Ovary (tissue), 9 donors: Measurements from ENCODE around the gene TMEM198. TPM values are rescaled to one million over a fixed set of nuclear protein-coding genes. Genes with fewer than 3 reads are reported as not detected.

ENCODE experiments used
- DNase-seq, 5 donors: peaks; one replicate each; pipeline ENCODE4 v3.0.0-alpha.2; 2019 to 2020
- H3K27ac ChIP-seq, 2 donors: fragments of 200-600 bp; one replicate each; pipeline versions ENCODE4 v1.5.1 to v1.8.0; 2019 to 2022
- H3K27me3 ChIP-seq: fragments of 200-600 bp; one replicate; pipeline ENCODE4 v1.8.0; 2022
- H3K36me3 ChIP-seq: fragments of 200-600 bp; sonication (generic); one replicate; pipeline ENCODE4 v1.5.1; 2019
- H3K4me1 ChIP-seq: one replicate; pipeline ENCODE4 v1.8.1; 2013; ENCODE audit warnings: mild to moderate bottlenecking, moderate library complexity; ENCODE audit not compliant: insufficient read depth
- H3K4me3 ChIP-seq: fragments of 200-600 bp; sonication (generic); one replicate; pipeline ENCODE4 v1.5.1; 2017
- H3K9me3 ChIP-seq, 2 donors: fragments of 200-600 bp in 1 of 2; sonication (generic) in 1 of 2; one replicate each; pipeline versions ENCODE4 v1.5.1 to v1.8.1; 2013 to 2019; ENCODE audit warnings: mild to moderate bottlenecking in 1 of 2, moderate library complexity in 1 of 2
- EP300 ChIP-seq: sonication (generic); formaldehyde crosslinking; IDR thresholded peaks from one replicate; pipeline ENCODE4 v1.6.1; 2017; ENCODE audit warnings: antibody characterized with exemption
- POLR2A ChIP-seq: fragments of 450-650 bp; IDR thresholded peaks from one replicate; pipeline ENCODE4 v1.6.1; 2017; ENCODE audit warnings: antibody characterized with exemption, mild to moderate bottlenecking, moderate library complexity
- WGBS, 3 donors: extraction: QIAGEN DNeasy Blood & Tissue Kit in 1 of 3; methylation state at CpG; one replicate each; pipeline versions ENCODE4 v1.1.5 to v1.1.7; 2013 to 2017; 5-methylcytosine and 5-hydroxymethylcytosine counted together
- intact Hi-C, 4 donors: fragments of 100-400 bp; cut with DNase I; formaldehyde crosslinking; loops; one replicate each; pipeline versions ENCODE4 v1.11.0 to v1.15.1; 2022 to 2023
- polyA plus RNA-seq, 2 donors: library from polyadenylated mRNA; stranded (reverse); fragments of 200-250 nt in 1 of 2; fragments of 350-450 nt in 1 of 2; fragmentation: Illumina TruSeq in 1 of 2; extraction: RNeasy Lipid Tissue Mini Kit (QIAGEN cat#74804) in 1 of 2; gene quantifications; one replicate each; pipeline ENCODE4 v1.2.3, GENCODE V29; 2013 to 2014
- total RNA-seq, 7 donors: library from RNA; depleted of rRNA in 2 of 7; stranded (reverse); fragments of >200 nt in 2 of 7; fragmentation: NEBNext Ultra II Directional in 3 of 7; extraction: Animal tissue kit (Norgen Biotek cat#: 25700) in 3 of 7; gene quantifications; one replicate each; pipeline versions ENCODE4 v1.1.0 to v1.2.4, GENCODE V29; 2016 to 2023
- TF ChIP-seq, protein P1 (sequence below), 3 donors: fragments of 450-650 bp in 2 of 3; fragments of 200-600 bp in 1 of 3; IDR thresholded peaks; one replicate each; pipeline versions ENCODE4 v1.5.1 to v1.8.0; 2016 to 2022; ENCODE audit warnings: antibody characterized with exemption in 3 of 3, mild to moderate bottlenecking in 1 of 3
- donor health status: DM: no; HTN: no; CAD: no; lungs with moderate emphysema.
- donor health status: DM: no; HTN: no; CAD: no.
- donor health status: Bipolar disorder and iron deficiency.
- donor health status: DM: yes; HTN: yes; CAD: no.
- donor health status: DM: no; HTN: no; CAD: no.
- donor health status: DM: yes; HTN: yes; CAD: no.

Gene TMEM198
- total and polyA plus RNA-seq, 9 donors = 0.62 to 22.7 (median 10.4) TPM

GRCh38 chr2:219551441-219552381 is 7.9 kb downstream of the TMEM198 start:
- Histone ChIP-seq H3K9me3 (no peaks in the 10 kb centered on the region), H3K36me3 (no peaks in the 10 kb centered on the region), H3K4me3 (peak overlapping the region; percentile 70), H3K27me3 (no peaks in the 10 kb centered on the region), H3K4me1 (peaks cover 6% of the 10 kb centered on the region), H3K27ac (peak overlapping the region; percentile 66 to 92)
- peak; percentile 83 to 88 (median 85) for DNase-seq
- intact Hi-C loops = loop anchor here in 2 of 4 donors (5.0 kb wide), 2 partner anchors 56 to 81 kb away; no protein-coding TSS in a partner anchor
- peak; percentile 56 for TF ChIP-seq POLR2A
- no peak for TF ChIP-seq EP300
- 2 to 5% (median 4%) methylated on average over 42 to 54 of the region's 54 CpGs for WGBS, 3 donors

DNA sequence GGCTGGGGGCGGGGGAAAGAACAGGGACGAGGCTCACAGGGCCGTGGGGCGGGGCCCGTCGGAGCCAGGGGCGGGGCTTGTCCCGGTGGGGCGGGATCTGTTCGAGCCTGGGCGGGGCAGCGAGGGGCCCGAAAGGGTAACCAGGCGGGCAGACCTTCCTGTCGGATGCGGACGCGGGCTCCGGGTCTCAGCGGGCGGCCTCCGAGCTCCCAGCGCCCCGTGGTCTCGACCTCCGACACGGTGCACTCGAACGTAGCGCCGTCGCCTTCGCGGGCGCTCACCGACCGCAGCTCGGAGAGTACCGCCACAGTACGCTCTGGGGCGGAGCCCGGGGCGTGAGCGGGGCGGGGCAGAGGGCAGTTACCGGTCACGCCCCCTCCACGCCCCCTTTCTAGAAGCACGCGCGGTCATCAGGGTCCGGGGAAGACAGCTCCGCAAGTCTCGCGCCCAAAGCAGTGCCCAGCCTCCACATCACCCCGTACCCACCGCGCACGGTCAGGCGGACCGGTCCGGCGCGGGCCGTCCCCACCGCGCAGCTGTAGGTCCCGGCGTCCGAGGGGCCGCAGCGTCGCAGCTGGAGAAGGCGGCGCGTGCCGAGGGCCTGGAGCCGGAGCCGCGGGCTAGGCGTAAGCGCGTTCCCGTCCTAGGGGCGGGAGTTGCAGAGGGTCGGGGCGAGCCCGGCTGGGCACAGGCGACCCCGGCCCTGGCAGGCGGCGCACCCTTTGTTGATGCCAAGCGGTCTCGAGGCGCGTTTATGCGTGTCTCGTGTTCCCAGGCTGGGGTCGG is 8.7 kb downstream of the TMEM198 start:
- peak; percentile 94 to 99 (median 96) for DNase-seq
- peak overlapping the region; percentile 66 to 92 for H3K27ac ChIP-seq
- H3K36me3 ChIP-seq = no peaks in the 10 kb centered on the region
- peak overlapping the region; percentile 70 for H3K4me3 ChIP-seq
- WGBS, 3 donors = 0 to 1% (median 1%) methylated on average over 61 to 99 of the region's 99 CpGs
- TF ChIP-seq, protein P1, sequence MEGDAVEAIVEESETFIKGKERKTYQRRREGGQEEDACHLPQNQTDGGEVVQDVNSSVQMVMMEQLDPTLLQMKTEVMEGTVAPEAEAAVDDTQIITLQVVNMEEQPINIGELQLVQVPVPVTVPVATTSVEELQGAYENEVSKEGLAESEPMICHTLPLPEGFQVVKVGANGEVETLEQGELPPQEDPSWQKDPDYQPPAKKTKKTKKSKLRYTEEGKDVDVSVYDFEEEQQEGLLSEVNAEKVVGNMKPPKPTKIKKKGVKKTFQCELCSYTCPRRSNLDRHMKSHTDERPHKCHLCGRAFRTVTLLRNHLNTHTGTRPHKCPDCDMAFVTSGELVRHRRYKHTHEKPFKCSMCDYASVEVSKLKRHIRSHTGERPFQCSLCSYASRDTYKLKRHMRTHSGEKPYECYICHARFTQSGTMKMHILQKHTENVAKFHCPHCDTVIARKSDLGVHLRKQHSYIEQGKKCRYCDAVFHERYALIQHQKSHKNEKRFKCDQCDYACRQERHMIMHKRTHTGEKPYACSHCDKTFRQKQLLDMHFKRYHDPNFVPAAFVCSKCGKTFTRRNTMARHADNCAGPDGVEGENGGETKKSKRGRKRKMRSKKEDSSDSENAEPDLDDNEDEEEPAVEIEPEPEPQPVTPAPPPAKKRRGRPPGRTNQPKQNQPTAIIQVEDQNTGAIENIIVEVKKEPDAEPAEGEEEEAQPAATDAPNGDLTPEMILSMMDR (IDR thresholded peaks at IDR 0.05) = no peak
- TF ChIP-seq POLR2A = peak; percentile 30
- no peaks in the 10 kb centered on the region for H3K9me3 ChIP-seq
- no peaks in the 10 kb centered on the region for H3K27me3 ChIP-seq
- intact Hi-C loops = loop anchor here in 2 of 4 donors (5.0 kb wide), 2 partner anchors 55 to 80 kb away; no protein-coding TSS in a partner anchor
- H3K4me1 ChIP-seq = peaks cover 6% of the 10 kb centered on the region

DNA sequence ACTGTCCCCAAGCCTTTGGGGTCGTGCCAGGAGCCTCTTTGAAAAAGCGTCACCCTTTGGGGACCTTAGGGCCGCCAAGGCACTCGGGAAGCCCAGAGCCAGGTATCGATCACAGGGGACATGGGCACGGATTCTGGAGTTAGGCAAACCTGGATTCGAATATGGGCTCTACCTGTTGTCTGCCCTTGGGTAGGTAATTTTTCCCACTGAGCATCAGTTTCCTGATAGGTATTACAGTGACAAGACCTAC is 9.3 kb downstream of the TMEM198 start:
- no peak for DNase-seq
- no peaks in the 10 kb centered on the region for H3K9me3 ChIP-seq
- H3K4me3 ChIP-seq = peak overlapping the region; percentile 70
- 16 to 25% (median 17%) methylated on average over 7 of the region's 7 CpGs for WGBS, 3 donors
- peak overlapping the region; percentile 66 to 92 for H3K27ac ChIP-seq
- H3K36me3 ChIP-seq = no peaks in the 10 kb centered on the region
- intact Hi-C loops = loop anchor here in 2 of 4 donors (5.0 kb wide), 2 partner anchors 54 to 79 kb away; no protein-coding TSS in a partner anchor
- peaks cover 6% of the 10 kb centered on the region for H3K4me1 ChIP-seq
- no peak for TF ChIP-seq EP300
- TF ChIP-seq, protein P1 (IDR thresholded peaks at IDR 0.05) = no peak
- TF ChIP-seq POLR2A = no peak
- no peaks in the 10 kb centered on the region for H3K27me3 ChIP-seq

DNA sequence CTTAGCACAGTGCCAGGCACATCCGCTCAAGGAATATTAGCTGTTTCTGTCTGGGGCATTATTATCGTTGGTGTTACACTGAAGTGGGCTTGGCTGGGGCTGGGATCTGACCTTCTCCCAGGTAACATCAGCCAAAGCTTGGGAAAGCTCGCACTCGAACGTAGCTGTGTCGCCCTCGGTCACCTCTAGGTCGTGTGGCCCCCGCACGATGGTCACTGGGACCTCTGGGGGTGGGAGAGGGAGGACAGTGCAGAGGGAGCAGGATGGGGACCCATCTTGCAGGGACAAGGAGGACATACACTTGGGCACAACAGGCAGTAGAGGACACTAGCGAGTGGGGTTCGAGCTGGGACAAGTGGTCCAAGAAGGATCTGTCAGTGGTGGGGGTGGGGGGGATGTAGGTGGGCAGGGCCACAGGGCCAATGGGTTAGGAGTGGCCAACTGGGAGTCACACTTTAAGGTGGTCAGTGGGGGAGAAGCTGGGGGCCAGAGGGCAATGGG is 9.7 kb downstream of the TMEM198 start:
- DNase-seq = peak in 3 of 5 donors; percentile 34 to 58 (median 56)
- 65 to 74% (median 72%) methylated on average over 12 of the region's 12 CpGs for WGBS, 3 donors
- TF ChIP-seq POLR2A (no peak), EP300 (no peak)
- TF ChIP-seq, protein P1 (IDR thresholded peaks at IDR 0.05) = no peak
- Histone ChIP-seq H3K27ac (peak overlapping the region; percentile 66 to 92), H3K4me1 (peaks cover 6% of the 10 kb centered on the region), H3K27me3 (no peaks in the 10 kb centered on the region), H3K36me3 (no peaks in the 10 kb centered on the region), H3K4me3 (no peak overlapping the region), H3K9me3 (no peaks in the 10 kb centered on the region)
- intact Hi-C loops = loop anchor here in 2 of 4 donors (5.0 kb wide), 2 partner anchors 54 to 79 kb away; no protein-coding TSS in a partner anchor
